DOHH2 (cell line): Measurements from ENCODE around the gene RNF20.
"Not testable (repeated sequence)": the region's sequence is repeated elsewhere in the genome, so short reads cannot be mapped to it uniquely, and the experiment has no call there.

Experiments
- H3F3A ChIP-seq: fragments of 200-600 bp; sonication (generic), shearing (Covaris generic); 2 replicates; pipeline ENCODE4 v1.6.0; 2016; ENCODE audit warnings: antibody characterized with exemption, mild to moderate bottlenecking; ENCODE audit not compliant: control insufficient read depth, insufficient read depth
- H3K27ac ChIP-seq: fragments of 200-600 bp; sonication (generic); 2 replicates; pipeline ENCODE4 v1.5.1; 2014; ENCODE audit warnings: low read depth, mild to moderate bottlenecking, low read length, moderate library complexity
- H3K27me3 ChIP-seq: fragments of 200-600 bp; sonication (generic); 2 replicates; pipeline ENCODE4 v1.6.1; 2014; ENCODE audit warnings: mild to moderate bottlenecking, low read length, mixed read lengths; ENCODE audit not compliant: control insufficient read depth
- H3K36me3 ChIP-seq: fragments of 200-600 bp; sonication (generic); 2 replicates; pipeline ENCODE4 v1.6.1; 2014; ENCODE audit warnings: mild to moderate bottlenecking, low read length, moderate library complexity, mixed read lengths; ENCODE audit not compliant: control insufficient read depth
- H3K4me1 ChIP-seq: fragments of 200-600 bp; sonication (generic); 2 replicates; pipeline ENCODE4 v1.6.1; 2014; ENCODE audit warnings: mild to moderate bottlenecking, low read length, mixed read lengths; ENCODE audit not compliant: control insufficient read depth
- H3K4me2 ChIP-seq: fragments of 200-600 bp; sonication (generic); 2 replicates; pipeline ENCODE4 v1.6.0; 2014; ENCODE audit warnings: mild to moderate bottlenecking, low read length, moderate library complexity
- H3K4me3 ChIP-seq: fragments of 200-600 bp; sonication (generic); 2 replicates; pipeline ENCODE4 v1.5.1; 2014; ENCODE audit warnings: mild to moderate bottlenecking, low read length, mixed read lengths
- H3K79me2 ChIP-seq: fragments of 200-600 bp; sonication (generic); 2 replicates; pipeline ENCODE4 v1.6.1; 2014; ENCODE audit warnings: mild to moderate bottlenecking, low read length, mixed read lengths; ENCODE audit not compliant: control insufficient read depth
- H3K9me2 ChIP-seq: fragments of 200-600 bp; sonication (generic); replicated peaks from 2 replicates; pipeline ENCODE4 v1.6.1; 2014; ENCODE audit warnings: mild to moderate bottlenecking, low read length, mixed read lengths; ENCODE audit not compliant: control insufficient read depth
- H3K9me3 ChIP-seq: fragments of 200-600 bp; sonication (generic); 2 replicates; pipeline ENCODE4 v1.6.1; 2014; ENCODE audit warnings: antibody characterized with exemption, low read length, mixed read lengths; ENCODE audit not compliant: control insufficient read depth, insufficient read depth
- H4K20me1 ChIP-seq: fragments of 200-600 bp; sonication (generic); 2 replicates; pipeline ENCODE4 v1.6.0; 2014; ENCODE audit warnings: low read depth, mild to moderate bottlenecking, antibody characterized with exemption, low read length, moderate library complexity; ENCODE audit not compliant: control insufficient read depth, insufficient read depth
- EZH2phosphoT487 ChIP-seq: fragments of 200-600 bp; sonication (generic); IDR thresholded peaks from 2 replicates; pipeline ENCODE4 v1.6.1; 2017; ENCODE audit warnings: borderline replicate concordance, mild to moderate bottlenecking, antibody characterized with exemption, low read length, moderate library complexity, mixed read lengths
- TF ChIP-seq, protein P1 (sequence below): fragments of 200-600 bp; sonication (generic); IDR thresholded peaks from one replicate; pipeline ENCODE4 v1.5.1; 2014; ENCODE audit warnings: antibody characterized with exemption, mild to moderate bottlenecking, low read depth, low read length; ENCODE audit not compliant: poor library complexity, severe bottlenecking

Gene RNF20

DNA sequence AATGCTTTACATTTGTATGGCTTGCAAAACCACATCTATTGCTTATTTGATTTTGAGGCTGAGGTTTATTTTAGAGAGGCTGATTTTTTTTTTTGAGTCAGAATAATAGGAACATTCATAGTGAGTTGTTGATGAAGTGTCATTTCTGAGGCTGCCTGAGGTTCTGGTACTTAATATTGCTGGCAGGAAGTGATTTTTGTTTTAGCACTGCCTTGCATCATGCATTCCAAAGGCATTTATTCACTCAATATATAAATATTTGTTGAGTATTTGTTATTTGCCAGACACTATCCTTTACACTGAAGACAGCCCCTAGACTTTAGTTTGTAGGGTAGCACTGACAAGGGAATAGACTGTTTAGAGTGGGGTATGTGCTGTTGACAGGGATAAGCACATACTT lies 2.7 kb downstream of the RNF20 start:
- TF ChIP-seq EZH2phosphoT487, result no peak

DNA sequence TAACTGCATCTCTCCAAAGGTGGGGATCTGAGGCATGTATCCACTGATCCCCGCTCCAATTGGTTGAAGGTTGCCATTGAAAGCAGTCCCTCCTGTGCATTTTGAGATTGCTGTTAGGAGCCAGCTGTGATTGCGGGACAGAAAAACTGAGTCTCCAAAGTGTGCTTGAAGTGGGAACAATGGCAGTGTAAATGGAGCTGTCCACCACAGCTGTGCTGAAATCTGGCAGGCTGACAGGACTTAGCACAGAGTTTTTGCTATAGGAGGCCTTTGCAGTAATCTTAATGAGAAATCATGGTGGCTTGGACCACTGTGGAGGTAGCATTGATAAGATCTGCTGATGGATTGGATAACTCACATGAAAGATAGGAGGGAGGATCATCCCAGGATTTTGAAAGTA lies 3.3 kb downstream of the RNF20 start:
- H3K4me1 ChIP-seq, result peaks cover 17% of the 10 kb centered on the region
- peaks cover 5% of the 10 kb centered on the region; the same call in 1 of the 2 replicates for H4K20me1 ChIP-seq
- H3K79me2 ChIP-seq, result peaks cover 57% of the 10 kb centered on the region
- H3K9me2 ChIP-seq, result no peaks in the 10 kb centered on the region
- H3K36me3 ChIP-seq, result peaks cover 63% of the 10 kb centered on the region
- no peaks in the 10 kb centered on the region for H3K27me3 ChIP-seq
- no peaks in the 10 kb centered on the region for H3K9me3 ChIP-seq
- no peaks in the 10 kb centered on the region for H3F3A ChIP-seq
- H3K4me2 ChIP-seq, result no peak overlapping the region
- TF ChIP-seq, protein P1, sequence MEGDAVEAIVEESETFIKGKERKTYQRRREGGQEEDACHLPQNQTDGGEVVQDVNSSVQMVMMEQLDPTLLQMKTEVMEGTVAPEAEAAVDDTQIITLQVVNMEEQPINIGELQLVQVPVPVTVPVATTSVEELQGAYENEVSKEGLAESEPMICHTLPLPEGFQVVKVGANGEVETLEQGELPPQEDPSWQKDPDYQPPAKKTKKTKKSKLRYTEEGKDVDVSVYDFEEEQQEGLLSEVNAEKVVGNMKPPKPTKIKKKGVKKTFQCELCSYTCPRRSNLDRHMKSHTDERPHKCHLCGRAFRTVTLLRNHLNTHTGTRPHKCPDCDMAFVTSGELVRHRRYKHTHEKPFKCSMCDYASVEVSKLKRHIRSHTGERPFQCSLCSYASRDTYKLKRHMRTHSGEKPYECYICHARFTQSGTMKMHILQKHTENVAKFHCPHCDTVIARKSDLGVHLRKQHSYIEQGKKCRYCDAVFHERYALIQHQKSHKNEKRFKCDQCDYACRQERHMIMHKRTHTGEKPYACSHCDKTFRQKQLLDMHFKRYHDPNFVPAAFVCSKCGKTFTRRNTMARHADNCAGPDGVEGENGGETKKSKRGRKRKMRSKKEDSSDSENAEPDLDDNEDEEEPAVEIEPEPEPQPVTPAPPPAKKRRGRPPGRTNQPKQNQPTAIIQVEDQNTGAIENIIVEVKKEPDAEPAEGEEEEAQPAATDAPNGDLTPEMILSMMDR, result no peak
- no peak for TF ChIP-seq EZH2phosphoT487
- no peak overlapping the region for H3K4me3 ChIP-seq
- no peak overlapping the region for H3K27ac ChIP-seq

More for the DNA sequence above, 2.7 kb downstream of the RNF20 start:
- H3K27me3 ChIP-seq, result no peaks in the 10 kb centered on the region
- no peaks in the 10 kb centered on the region for H3F3A ChIP-seq
- peaks cover 5% of the 10 kb centered on the region; the same call in 1 of the 2 replicates for H4K20me1 ChIP-seq
- H3K79me2 ChIP-seq, result peaks cover 57% of the 10 kb centered on the region
- peaks cover 17% of the 10 kb centered on the region for H3K4me1 ChIP-seq
- peaks cover 60% of the 10 kb centered on the region for H3K36me3 ChIP-seq
- H3K4me2 ChIP-seq, result no peak overlapping the region
- no peak overlapping the region for H3K4me3 ChIP-seq
- no peaks in the 10 kb centered on the region for H3K9me2 ChIP-seq
- no peak overlapping the region for H3K27ac ChIP-seq
- H3K9me3 ChIP-seq, result no peaks in the 10 kb centered on the region

DNA sequence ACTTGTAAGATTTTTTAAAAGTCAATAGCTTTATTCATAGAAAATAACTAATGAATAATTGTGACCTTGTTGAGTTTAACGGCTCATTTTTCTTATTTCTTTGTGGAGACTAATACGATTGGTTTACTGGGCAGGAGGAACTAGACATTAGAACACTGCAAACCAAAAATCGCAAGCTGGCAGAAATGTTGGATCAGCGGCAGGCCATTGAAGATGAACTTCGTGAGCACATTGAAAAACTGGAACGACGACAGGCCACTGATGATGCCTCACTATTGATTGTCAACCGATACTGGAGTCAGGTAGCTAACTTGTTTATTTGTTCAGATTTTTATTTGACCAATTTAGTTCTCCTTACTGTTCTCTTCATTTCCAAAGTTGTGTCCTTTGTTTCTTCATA lies 6.4 kb downstream of the RNF20 start:
- TF ChIP-seq, protein P1, result no peak
- no peak for TF ChIP-seq EZH2phosphoT487

DNA sequence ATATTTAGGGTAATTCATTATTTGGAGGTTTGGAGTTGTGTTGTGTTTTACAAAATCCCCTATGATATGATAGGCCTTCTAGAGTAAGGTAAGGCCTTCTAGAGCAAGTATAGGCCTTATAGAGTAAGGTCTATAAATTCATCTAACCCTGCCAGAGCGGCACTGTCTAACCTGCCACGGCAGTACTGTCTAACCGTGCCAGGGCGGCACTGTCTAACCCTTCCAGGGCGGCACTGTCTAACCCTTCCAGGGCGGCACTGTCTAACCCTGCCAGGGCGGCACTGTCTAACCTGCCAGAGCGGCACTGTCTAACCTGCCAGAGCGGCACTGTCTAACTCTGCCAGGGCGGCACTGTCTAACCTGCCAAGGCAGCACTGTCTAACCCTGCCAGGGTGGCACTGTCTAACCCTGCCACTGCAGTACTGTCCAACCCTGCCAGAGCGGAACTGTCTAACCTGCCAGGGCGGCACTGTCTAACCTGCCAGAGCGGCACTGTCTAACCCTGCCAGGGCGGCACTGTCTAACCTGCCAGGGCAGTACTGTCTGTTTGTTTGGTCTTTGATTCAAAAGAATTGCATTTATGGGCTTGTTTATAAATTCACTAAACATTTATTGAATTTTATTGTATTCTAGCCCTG lies 9.6 kb downstream of the RNF20 start:
- no peaks in the 10 kb centered on the region for H4K20me1 ChIP-seq
- peaks cover 80% of the 10 kb centered on the region for H3K36me3 ChIP-seq

More for the DNA sequence above, 6.4 kb downstream of the RNF20 start:
- H3K36me3 ChIP-seq, result peaks cover 83% of the 10 kb centered on the region
- H4K20me1 ChIP-seq, result peaks cover 5% of the 10 kb centered on the region; the same call in 1 of the 2 replicates
- H3K27me3 ChIP-seq, result no peaks in the 10 kb centered on the region
- no peak overlapping the region for H3K4me2 ChIP-seq
- no peaks in the 10 kb centered on the region for H3F3A ChIP-seq
- H3K9me2 ChIP-seq, result no peaks in the 10 kb centered on the region
- H3K79me2 ChIP-seq, result peaks cover 43% of the 10 kb centered on the region
- no peaks in the 10 kb centered on the region for H3K9me3 ChIP-seq
- peaks cover 5% of the 10 kb centered on the region; the same call in 1 of the 2 replicates for H3K4me1 ChIP-seq
- H3K4me3 ChIP-seq, result no peak overlapping the region
- H3K27ac ChIP-seq, result no peak overlapping the region

DNA sequence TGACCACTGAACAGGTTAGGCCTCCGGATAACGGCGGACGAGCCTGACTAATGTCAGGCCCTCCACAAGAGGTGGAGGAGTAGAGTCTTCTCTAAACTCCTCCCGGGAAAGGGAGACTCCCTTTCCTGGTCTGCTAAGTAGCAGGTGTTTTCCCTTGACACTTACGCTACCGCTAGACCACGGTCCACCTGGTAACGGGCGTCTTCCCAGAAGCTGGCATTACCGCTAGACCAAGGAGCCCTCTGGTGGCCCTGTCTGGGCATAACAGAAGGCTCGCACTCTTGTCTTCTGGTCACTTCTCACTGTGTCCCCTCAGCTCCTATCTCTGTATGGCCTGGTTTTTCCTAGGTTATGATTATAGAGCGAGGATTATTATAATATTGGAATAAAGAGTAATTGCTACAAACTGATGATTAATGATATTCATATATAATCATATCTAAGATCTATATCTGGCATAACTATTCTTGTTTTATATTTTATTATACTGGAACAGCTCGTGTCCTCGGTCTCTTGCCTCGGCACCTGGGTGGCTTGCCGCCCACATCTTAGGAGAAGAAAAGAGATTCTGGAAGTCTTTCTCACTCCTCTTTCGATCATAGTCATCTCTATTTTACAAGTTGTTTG lies 15.9 kb downstream of the RNF20 start:
- not testable (repeated sequence) for H3K9me2 ChIP-seq, H3K4me1 ChIP-seq, H3K4me2 ChIP-seq, H3K9me3 ChIP-seq, H3F3A ChIP-seq, H3K27ac ChIP-seq, H3K27me3 ChIP-seq, H3K4me3 ChIP-seq, H4K20me1 ChIP-seq, H3K79me2 ChIP-seq
- H3K36me3 ChIP-seq, result peaks cover 83% of the 10 kb centered on the region

More for the DNA sequence above, 9.6 kb downstream of the RNF20 start:
- Histone ChIP-seq H3K4me1 (no peaks in the 10 kb centered on the region), H3K9me3 (no peaks in the 10 kb centered on the region), H3K79me2 (peaks cover 12% of the 10 kb centered on the region), H3K4me3 (no peak overlapping the region), H3F3A (no peaks in the 10 kb centered on the region), H3K27ac (no peak overlapping the region), H3K4me2 (no peak overlapping the region), H3K9me2 (no peaks in the 10 kb centered on the region), H3K27me3 (no peaks in the 10 kb centered on the region)
- TF ChIP-seq, protein P1, result no peak
- TF ChIP-seq EZH2phosphoT487, result no peak
